GM21717 (cell line): Measurements from ENCODE around the gene ADARB2.
"Not testable (repeated sequence)": the region's sequence is repeated elsewhere in the genome, so short reads cannot be mapped to it uniquely, and the experiment has no call there.

Experiments used
- ATAC-seq: cut with Tn5 transposase; IDR thresholded peaks from one replicate; pipeline ENCODE4 v1.9.1; 2021; ENCODE audit warnings: mild to moderate bottlenecking, moderate library complexity; ENCODE audit not compliant: unreplicated experiment

ADARB2 gene

GRCh38 chr10:1344408-1344807 lies 392.9 kb downstream of the ADARB2 start:
- ATAC-seq: no peak

DNA sequence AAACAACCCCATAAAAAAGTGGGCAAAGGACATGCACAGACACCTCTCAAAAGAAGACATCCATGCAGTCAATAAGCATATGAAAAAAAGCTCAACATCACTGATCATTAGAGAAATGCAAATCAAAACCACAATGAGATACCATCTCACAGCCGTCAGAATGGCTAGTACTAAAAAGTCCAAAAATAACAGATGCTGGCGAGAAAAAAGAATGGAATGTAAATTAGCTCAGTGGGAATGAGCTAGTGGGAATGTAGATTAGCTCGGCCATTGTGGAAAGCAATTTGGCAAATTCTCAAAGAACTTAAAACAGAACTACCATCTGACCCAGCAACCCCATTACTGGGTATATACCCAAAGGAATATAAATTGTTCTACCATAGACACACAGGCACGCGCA lies 394.1 kb downstream of the ADARB2 start:
- ATAC-seq: no peak

DNA sequence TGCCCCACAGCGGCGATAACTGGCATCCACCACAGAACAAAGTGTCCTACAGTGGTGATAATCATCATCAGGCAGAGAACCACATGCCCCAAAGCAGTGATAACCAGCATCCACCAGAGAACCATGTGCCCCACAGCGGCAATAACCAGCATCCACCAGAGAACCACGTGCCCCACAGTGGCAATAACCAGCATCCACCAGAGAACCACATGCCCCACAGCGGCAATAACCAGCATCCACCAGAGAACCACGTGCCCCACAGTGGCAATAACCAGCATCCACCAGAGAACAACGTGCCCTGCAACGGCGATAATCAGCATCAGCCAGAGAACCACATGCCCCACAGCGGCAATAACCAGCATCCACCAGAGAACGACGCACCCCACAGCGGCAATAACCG lies 396.3 kb downstream of the ADARB2 start:
- not testable (repeated sequence) for ATAC-seq

- no peak for ATAC-seq
Measured at GRCh38 chr10:1339396-1339795, 397.9 kb downstream of the ADARB2 start.

DNA sequence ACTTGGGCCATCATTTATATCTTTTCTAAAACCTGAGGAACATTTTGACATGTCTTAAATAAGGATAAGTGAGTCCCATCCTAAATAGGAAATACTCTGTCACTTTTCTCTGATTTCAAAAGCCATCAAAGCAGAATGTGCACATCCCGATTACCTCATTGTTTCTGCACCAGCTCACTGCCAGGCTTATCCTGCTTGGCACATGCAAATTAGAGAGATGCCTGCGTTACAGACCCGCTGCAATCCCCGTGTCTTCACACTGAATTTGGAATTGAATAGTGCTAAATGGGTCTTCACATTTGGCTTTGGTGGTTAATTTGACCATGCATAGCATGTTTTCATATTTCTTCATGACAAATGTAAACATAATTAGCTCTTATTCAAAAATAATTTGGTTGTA lies 401.7 kb downstream of the ADARB2 start:
- no peak for ATAC-seq

DNA sequence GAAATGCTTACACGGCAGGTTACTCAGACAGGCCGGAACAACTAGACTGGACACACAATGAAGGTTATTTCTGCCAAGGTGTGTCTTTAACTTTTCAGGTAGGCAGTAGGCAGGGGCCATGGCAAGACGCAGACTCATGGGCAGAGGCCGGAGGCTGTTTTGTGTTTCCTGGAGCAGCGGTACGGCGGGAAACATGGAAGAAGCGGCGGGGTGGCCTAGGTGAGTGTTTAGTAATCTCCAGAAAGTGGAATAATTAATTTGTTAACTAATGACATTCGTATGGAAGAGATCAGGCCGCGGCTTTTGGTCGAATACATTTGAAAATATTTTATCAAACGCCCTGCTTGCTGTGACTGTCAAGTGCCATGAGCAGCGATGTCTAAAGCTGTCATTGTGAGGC lies 403.3 kb downstream of the ADARB2 start:
- no peak for ATAC-seq

DNA sequence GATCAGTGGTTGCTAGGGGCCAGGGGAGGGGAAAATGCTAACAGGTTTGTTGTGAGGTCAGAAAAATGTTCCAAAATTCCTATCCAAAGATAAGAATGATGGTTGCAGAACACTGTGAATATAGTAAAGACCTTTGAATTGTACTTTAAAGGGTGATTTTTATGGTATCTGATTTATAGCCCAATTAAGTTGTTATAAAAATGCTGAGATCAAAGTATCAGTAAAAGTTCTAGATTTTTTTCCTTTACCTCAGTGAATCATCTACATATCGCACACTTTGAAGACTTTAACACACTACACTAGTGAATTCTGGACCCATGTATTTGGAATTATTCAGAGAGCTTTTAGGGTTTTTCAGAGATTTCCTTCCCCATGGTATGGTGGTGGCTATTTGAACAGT lies 405.8 kb downstream of the ADARB2 start:
- ATAC-seq: no peak

DNA sequence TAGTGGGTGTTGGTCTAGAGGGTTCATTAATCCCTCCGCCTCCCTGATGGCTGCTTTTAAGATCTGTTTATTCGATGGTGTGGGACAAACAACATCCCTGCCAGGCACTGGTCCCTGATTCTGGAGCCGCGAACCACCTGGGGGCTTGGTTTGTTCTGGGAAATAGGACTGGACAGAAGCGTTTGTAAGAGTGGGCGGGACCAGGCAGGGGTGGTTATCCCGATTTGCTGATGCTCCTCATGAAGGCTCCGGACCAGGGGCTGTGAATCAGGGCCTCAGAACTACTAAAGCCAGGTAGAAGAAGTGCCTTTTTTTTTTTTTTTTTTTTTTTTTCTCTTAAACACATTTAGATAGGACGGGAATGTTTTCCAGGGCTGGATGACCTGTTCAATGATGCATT lies 407.7 kb downstream of the ADARB2 start:
- ATAC-seq: no peak

DNA sequence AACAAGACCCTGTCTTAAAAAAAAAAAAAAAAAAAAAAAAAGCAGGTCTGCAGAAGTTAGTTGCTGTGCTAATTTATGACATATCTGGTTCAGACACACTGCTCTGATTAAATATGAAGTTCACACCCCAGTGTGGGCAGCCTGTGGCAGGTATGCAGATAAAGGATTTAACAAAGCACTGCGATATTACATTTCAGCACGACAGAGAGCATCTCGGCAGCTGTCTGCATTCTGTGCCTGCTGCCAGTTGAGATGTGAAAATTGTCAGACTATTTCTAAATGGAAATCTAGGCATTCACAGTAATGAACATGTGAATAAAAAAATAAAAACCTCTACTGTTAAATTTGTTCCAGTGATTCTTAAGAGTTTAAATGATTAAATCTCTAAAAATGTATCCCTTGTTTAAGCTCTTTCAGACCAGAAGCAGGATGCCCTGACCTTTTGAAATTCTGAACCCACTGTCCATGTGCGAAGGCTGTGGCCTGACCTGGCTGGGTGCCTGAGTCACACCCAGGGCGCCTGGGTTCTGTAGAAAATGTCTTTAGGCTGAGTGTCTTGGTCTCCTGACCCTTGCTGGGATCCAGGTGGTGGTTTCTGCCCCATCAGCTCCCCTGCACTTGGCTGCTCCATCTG lies 408.2 kb downstream of the ADARB2 start:
- ATAC-seq: no peak

DNA sequence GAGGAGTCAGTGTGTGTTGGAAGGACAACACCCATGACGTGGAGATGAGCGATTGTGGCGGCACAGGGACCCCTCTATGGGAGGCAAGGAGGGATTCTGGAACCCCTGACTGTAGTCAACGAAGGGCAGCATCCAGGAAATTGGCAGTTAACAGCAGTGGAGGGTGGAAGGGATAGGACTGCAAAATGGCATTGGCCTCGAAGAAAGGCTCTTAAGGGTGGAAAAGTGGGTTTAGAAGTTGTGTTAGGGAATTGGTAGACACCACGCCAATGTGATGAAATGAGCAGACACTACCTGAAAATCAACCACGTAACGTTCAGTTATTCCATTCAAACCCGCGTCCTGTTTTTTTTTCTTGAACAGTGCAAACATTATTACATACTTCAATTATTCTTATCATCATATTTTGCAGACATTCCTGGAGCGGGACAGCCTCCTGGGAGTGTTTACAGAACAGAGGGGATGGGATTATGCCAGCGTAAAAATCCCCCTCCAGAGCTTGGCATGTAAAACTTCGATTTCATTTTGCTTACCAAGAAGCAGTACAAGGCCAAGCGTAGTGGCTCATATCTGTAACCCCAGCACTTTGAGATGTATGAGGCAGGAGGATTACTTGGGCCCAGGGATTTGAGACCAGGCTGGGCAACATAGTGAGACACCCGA lies 409.0 kb downstream of the ADARB2 start:
- no peak for ATAC-seq

- ATAC-seq: no peak
Measured at GRCh38 chr10:1327759-1328158, 409.6 kb downstream of the ADARB2 start.

DNA sequence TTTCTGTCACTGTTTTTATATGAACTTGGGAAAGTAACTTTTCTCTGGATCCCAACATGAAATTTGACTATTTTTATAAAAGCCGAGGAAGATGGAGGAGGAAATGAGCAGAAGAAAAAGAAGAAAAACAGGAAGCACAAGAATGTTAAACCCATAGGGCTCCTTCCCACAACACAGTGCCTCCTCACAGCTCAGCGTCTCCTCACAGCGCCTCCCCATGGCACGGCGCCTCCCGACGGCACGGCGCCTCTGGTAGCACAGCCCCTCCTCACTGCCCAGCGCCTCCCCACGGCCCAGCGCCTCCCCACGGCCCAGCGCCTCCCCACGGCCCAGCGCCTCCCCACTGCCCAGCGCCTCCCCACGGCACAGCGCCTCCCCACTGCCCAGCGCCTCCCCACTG lies 410.8 kb downstream of the ADARB2 start:
- not testable (repeated sequence) for ATAC-seq

GRCh38 chr10:1324903-1325302 lies 412.4 kb downstream of the ADARB2 start:
- ATAC-seq: no peak

GRCh38 chr10:1323951-1324350 lies 413.4 kb downstream of the ADARB2 start:
- ATAC-seq: no peak

- ATAC-seq: no peak
Measured at GRCh38 chr10:1320739-1321320, 416.5 kb downstream of the ADARB2 start.

GRCh38 chr10:1316809-1317143 lies 420.5 kb downstream of the ADARB2 start:
- no peak for ATAC-seq

DNA sequence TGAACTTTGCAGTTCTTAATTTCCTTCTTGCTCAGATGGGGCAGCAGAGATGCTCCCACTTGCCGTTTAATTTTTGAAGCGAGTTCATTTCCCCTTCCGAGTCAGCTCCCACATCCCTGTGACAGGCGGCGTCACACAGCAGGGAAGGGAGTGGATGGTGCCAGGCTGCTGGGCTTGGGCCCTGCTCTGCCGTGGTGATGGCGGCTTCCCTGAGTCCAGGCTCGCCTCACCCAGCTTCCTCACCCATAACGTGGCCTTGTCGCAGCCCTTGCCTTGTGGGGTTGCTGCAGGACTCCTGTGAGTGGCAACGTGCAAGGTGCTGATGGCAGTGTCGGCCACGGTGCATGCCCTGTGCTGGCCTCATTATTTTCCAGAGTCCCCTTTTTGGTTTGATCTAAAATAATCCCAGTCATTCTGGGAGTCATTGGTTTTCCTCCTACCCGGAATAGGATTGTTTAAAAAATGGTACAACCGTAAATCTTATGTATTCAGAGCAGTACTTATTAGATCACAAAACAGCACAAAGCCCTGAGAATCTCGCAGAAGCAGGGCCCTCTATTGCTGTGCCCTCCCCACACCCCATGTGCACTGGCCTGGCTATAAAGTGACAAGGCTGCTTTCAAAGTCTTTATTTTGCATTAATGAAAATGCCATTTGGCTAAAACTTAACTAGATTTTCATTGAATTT lies 421.1 kb downstream of the ADARB2 start:
- ATAC-seq: no peak

DNA sequence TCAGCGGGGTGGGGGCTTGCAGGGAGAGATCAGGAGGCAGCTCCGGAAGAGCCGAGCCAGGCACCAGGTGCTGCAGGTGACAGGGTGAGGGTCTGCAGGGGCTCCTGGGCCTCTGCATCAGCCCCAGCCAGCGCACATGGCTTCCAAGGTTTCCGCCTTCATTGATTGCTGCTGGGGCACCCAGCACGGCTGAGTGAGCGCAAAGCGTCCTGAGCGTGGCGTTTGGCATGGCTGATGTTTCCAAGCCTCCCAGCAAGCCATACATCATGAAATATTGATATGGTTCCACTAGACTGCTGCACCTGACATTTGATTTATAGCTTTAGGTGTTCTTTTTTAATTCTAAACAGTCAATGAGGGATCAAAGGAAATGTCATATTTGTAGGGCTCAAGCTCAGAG lies 422.1 kb downstream of the ADARB2 start:
- ATAC-seq: no peak

- no peak for ATAC-seq
Measured at GRCh38 chr10:1311726-1312125, 425.6 kb downstream of the ADARB2 start.

- no peak for ATAC-seq
Measured at GRCh38 chr10:1310271-1310789, 427.0 kb downstream of the ADARB2 start.

- no peak for ATAC-seq
Measured at GRCh38 chr10:1309617-1310270, 427.6 kb downstream of the ADARB2 start.
